ENCODE data around the gene MRRF. TPM values are rescaled to one million over a fixed set of nuclear protein-coding genes. Genes with fewer than 3 reads are reported as not detected.

Gene MRRF
- total RNA-seq, 1 experiment from 2014 or later: 42.3 TPM

- Mint-ChIP-seq H3K9me3 (no peaks in the 10 kb centered on the region), H3K27ac (no peak overlapping the region), H3K27me3 (ENCODE audit: low read depth) (peaks cover 74% of the 10 kb centered on the region), H3K4me1 (peaks cover 37% of the 10 kb centered on the region), H3K4me3 (no peak overlapping the region), H3K36me3 (no peaks in the 10 kb centered on the region)
- DNase-seq (ENCODE audit: low spot score) (no peak), ATAC-seq (no peak)
- CTCF ChIA-PET: interaction anchor here (0.6 to 3.8 kb wide), 4 partner anchors 10 to 274 kb away, joined by 4 to 33 read pairs (median 6); no protein-coding TSS in a partner anchor
- POLR2A ChIA-PET: no interaction called here
- TF ChIP-seq, protein P1, sequence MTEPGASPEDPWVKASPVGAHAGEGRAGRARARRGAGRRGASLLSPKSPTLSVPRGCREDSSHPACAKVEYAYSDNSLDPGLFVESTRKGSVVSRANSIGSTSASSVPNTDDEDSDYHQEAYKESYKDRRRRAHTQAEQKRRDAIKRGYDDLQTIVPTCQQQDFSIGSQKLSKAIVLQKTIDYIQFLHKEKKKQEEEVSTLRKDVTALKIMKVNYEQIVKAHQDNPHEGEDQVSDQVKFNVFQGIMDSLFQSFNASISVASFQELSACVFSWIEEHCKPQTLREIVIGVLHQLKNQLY (CRISPR knock-in tag; IDR thresholded peaks at IDR 0.05): no peak
- TF ChIP-seq SMAD4 (CRISPR knock-in tag; IDR thresholded peaks at IDR 0.05) (no peak), OVOL2 (CRISPR knock-in tag; IDR thresholded peaks at IDR 0.05; ENCODE audit: borderline replicate concordance) (no peak), TCF7 (CRISPR knock-in tag; IDR thresholded peaks at IDR 0.05; ENCODE audit: low read depth) (no peak), IRF2 (CRISPR knock-in tag; IDR thresholded peaks at IDR 0.05; ENCODE audit: borderline replicate concordance, low read depth) (no peak), E2F1 (CRISPR knock-in tag; IDR thresholded peaks at IDR 0.05) (no peak), NFYB (CRISPR knock-in tag; conservative IDR thresholded peaks at IDR 0.05; ENCODE audit: low read depth) (no peak), TEAD1 (CRISPR knock-in tag; IDR thresholded peaks at IDR 0.05) (no peak)
Observed at GRCh38 chr9:122372856-122373845, 108.5 kb downstream of the MRRF start.

DNA sequence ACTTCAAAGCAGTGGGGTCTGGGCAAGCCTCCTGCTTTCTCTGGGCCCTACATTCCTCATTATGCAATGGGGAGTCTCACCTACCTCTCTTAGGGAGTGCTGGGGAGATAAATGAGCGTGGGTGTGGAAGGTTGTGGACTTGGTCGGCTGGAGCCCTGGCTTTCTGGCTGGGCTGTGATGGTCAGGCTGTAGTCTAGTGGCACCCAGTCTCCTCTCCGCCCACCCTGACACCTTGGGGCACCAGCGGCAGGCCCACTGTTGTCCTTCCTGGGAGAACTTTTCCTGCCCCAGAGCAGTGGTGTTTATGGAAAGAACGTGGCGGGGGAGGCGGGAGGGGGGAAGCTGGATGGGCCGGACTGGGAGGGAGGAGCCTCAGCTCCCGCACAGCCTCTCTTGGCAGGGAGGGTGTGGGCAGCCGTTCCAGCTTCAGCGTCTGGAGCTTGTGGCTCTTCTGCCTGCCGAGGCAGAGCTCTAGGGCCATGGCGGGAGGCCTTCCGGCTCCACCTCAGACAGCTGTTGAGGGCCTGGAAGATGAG lies 110.3 kb downstream of the MRRF start:
- ATAC-seq (peak; percentile 48), DNase-seq (ENCODE audit: low spot score) (peak; percentile 34)
- H3K27me3 Mint-ChIP-seq (ENCODE audit: low read depth): peaks cover 58% of the 10 kb centered on the region
- CTCF ChIA-PET: interaction anchor here (0.8 to 2.0 kb wide), 9 partner anchors 9 to 437 kb away, joined by 3 to 16 read pairs (median 3); no protein-coding TSS in a partner anchor
- peaks cover 10% of the 10 kb centered on the region for H3K9me3 Mint-ChIP-seq
- H3K27ac Mint-ChIP-seq: no peak overlapping the region
- TF ChIP-seq ZNF219 (CRISPR knock-in tag; IDR thresholded peaks at IDR 0.05; ENCODE audit: borderline replicate concordance) (no peak), CREM (CRISPR knock-in tag; IDR thresholded peaks at IDR 0.05) (0 out of 2 replicates have a peak, but pooled peaks have one; percentile 19)
- H3K4me3 Mint-ChIP-seq: peak overlapping the region; percentile 36
- H3K36me3 Mint-ChIP-seq: 0 out of 2 replicates have a peak, but pooled peaks cover 3% of the 10 kb centered on the region
- peaks cover 36% of the 10 kb centered on the region for H3K4me1 Mint-ChIP-seq
- POLR2A ChIA-PET: no interaction called here

- Mint-ChIP-seq H3K27ac (no peak overlapping the region), H3K4me1 (peaks cover 27% of the 10 kb centered on the region), H3K4me3 (no peak overlapping the region), H3K27me3 (ENCODE audit: low read depth) (peaks cover 40% of the 10 kb centered on the region), H3K9me3 (peaks cover 11% of the 10 kb centered on the region), H3K36me3 (0 out of 2 replicates have a peak, but pooled peaks cover 3% of the 10 kb centered on the region)
- ATAC-seq (no peak), DNase-seq (ENCODE audit: low spot score) (no peak)
- POLR2A ChIA-PET: no interaction called here
- CTCF ChIA-PET: interaction anchor here (1.2 kb wide), 1 partner anchor 19 kb away, joined by 4 read pairs; no protein-coding TSS in a partner anchor
- TF ChIP-seq NR3C1 (CRISPR knock-in tag; conservative IDR thresholded peaks at IDR 0.05; ENCODE audit: low read depth): no peak
- TF ChIP-seq, protein P2, sequence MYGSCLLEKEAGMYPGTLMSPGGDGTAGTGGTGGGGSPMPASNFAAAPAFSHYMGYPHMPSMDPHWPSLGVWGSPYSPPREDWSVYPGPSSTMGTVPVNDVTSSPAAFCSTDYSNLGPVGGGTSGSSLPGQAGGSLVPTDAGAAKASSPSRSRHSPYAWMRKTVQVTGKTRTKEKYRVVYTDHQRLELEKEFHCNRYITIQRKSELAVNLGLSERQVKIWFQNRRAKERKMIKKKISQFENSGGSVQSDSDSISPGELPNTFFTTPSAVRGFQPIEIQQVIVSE (CRISPR knock-in tag; IDR thresholded peaks at IDR 0.05; ENCODE audit: borderline replicate concordance): no peak
- no peak for TF ChIP-seq JUN (CRISPR knock-in tag; IDR thresholded peaks at IDR 0.05)
- TF ChIP-seq NFATC4 (CRISPR knock-in tag; IDR thresholded peaks at IDR 0.05): no peak
- TF ChIP-seq E2F5 (CRISPR knock-in tag; IDR thresholded peaks at IDR 0.05): no peak
- TF ChIP-seq FOXJ3 (CRISPR knock-in tag; IDR thresholded peaks at IDR 0.05; ENCODE audit: borderline replicate concordance): no peak
- TF ChIP-seq ZNF423 (CRISPR knock-in tag; IDR thresholded peaks at IDR 0.05): no peak
- TF ChIP-seq AR (CRISPR knock-in tag; IDR thresholded peaks at IDR 0.05): no peak
- TF ChIP-seq, protein P3, sequence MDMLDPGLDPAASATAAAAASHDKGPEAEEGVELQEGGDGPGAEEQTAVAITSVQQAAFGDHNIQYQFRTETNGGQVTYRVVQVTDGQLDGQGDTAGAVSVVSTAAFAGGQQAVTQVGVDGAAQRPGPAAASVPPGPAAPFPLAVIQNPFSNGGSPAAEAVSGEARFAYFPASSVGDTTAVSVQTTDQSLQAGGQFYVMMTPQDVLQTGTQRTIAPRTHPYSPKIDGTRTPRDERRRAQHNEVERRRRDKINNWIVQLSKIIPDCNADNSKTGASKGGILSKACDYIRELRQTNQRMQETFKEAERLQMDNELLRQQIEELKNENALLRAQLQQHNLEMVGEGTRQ (CRISPR knock-in tag; IDR thresholded peaks at IDR 0.05): no peak
- no peak for TF ChIP-seq NFE2L1 (CRISPR knock-in tag; IDR thresholded peaks at IDR 0.05)
- TF ChIP-seq TEAD1 (CRISPR knock-in tag; IDR thresholded peaks at IDR 0.05): no peak
- TF ChIP-seq TEAD4 (CRISPR knock-in tag; IDR thresholded peaks at IDR 0.05): no peak
- TF ChIP-seq ESRRA (CRISPR knock-in tag; IDR thresholded peaks at IDR 0.05; ENCODE audit: borderline replicate concordance): no peak
Observed at GRCh38 chr9:122376796-122377195, 112.1 kb downstream of the MRRF start.
